ENCODE measurements around the gene ASMTL.
A peak's percentile ranks its signal among the peaks of the same experiment; 100 is the strongest.
"Not testable (repeated sequence)": the region's sequence is repeated elsewhere in the genome, so short reads cannot be mapped to it uniquely, and the experiment has no call there.

The ASMTL gene

GRCh38 chrX:1492421-1493012, 39.8 kb upstream of the ASMTL start:
- DNase-seq (ENCODE audit: low read depth): no peak
- peak overlapping the region; percentile 64 for H3K4me3 ChIP-seq (ENCODE audit: low read depth, low read length)
- no peak for TF ChIP-seq CTCF (IDR thresholded peaks at IDR 0.05; ENCODE audit: insufficient read depth, low read depth, low read length, missing control alignments)

- TF ChIP-seq CTCF (IDR thresholded peaks at IDR 0.05; ENCODE audit: insufficient read depth, low read depth, low read length, missing control alignments): no peak
- peak overlapping the region; percentile 64 for H3K4me3 ChIP-seq (ENCODE audit: low read depth, low read length)
- peak; percentile 93 for DNase-seq (ENCODE audit: low read depth)
Observed at GRCh38 chrX:1491851-1492349, 39.2 kb upstream of the ASMTL start.

- not testable (repeated sequence) for H3K4me3 ChIP-seq (ENCODE audit: low read depth, low read length); DNase-seq (ENCODE audit: low read depth)
Observed at GRCh38 chrX:1491248-1491647, 38.5 kb upstream of the ASMTL start.

- H3K4me3 ChIP-seq (ENCODE audit: low read depth, low read length); DNase-seq (ENCODE audit: low read depth): not testable (repeated sequence)
Observed at GRCh38 chrX:1490723-1491122, 38.0 kb upstream of the ASMTL start.

- DNase-seq (ENCODE audit: low read depth): not testable (repeated sequence)
Observed at GRCh38 chrX:1489354-1489753, 36.6 kb upstream of the ASMTL start.

GRCh38 chrX:1488745-1489144, 36.0 kb upstream of the ASMTL start:
- no peak for TF ChIP-seq CTCF (IDR thresholded peaks at IDR 0.05; ENCODE audit: insufficient read depth, low read depth, low read length, missing control alignments)
- DNase-seq (ENCODE audit: low read depth): no peak
- no peak overlapping the region for H3K4me3 ChIP-seq (ENCODE audit: low read depth, low read length)

More at GRCh38 chrX:1489354-1489753, 36.6 kb upstream of the ASMTL start:
- H3K4me3 ChIP-seq (ENCODE audit: low read depth, low read length): not testable (repeated sequence)

GRCh38 chrX:1488141-1488540, 35.4 kb upstream of the ASMTL start:
- H3K4me3 ChIP-seq (ENCODE audit: low read depth, low read length): no peak overlapping the region
- no peak for DNase-seq (ENCODE audit: low read depth)
- no peak for TF ChIP-seq CTCF (IDR thresholded peaks at IDR 0.05; ENCODE audit: insufficient read depth, low read depth, low read length, missing control alignments)

GRCh38 chrX:1487401-1487800, 34.7 kb upstream of the ASMTL start:
- H3K4me3 ChIP-seq (ENCODE audit: low read depth, low read length): no peak overlapping the region
- DNase-seq (ENCODE audit: low read depth): no peak
- no peak for TF ChIP-seq CTCF (IDR thresholded peaks at IDR 0.05; ENCODE audit: insufficient read depth, low read depth, low read length, missing control alignments)
